PC-3 (cell line): Measurements from ENCODE around the gene SFRP2. TPM values are rescaled to one million over a fixed set of nuclear protein-coding genes. Genes with fewer than 3 reads are reported as not detected.

Experiments used
- ATAC-seq: fragments of 200-7000 bp; cut with Tn5 transposase; 2 replicates; pipeline ENCODE4 v1.9.1; 2020; ENCODE audit warnings: mild to moderate bottlenecking, moderate library complexity
- BruUV-seq: library from RNA; stranded (reverse); fragments of 400-500 nt; replicated peaks from 2 replicates; lab custom pipeline; 2021; lab: Mats Ljungman, UMichigan
- CTCF ChIA-PET: fragments of 300-600 bp; sonication (Branson Sonifier 250); formaldehyde crosslinking; loops from one replicate; lab custom pipeline; 2022; ENCODE audit warnings: antibody characterized with exemption; lab: Charles Lee
- POLR2A ChIA-PET: fragments of 300-600 bp; sonication (Branson Sonifier 250); formaldehyde crosslinking; loops from one replicate; lab custom pipeline; 2022; ENCODE audit warnings: antibody characterized with exemption; ENCODE audit not compliant: unreplicated experiment; lab: Charles Lee
- DNase-seq: peaks from one replicate; pipeline ENCODE4 v3.0.0-alpha.2; 2015
- H2AFZ ChIP-seq: fragments of 300-600 bp; sonication (generic); 2 replicates; pipeline ENCODE4 v1.6.0; 2016; ENCODE audit warnings: antibody characterized with exemption, low read length
- H3F3A ChIP-seq: fragments of 300-600 bp; sonication (generic); one replicate; pipeline ENCODE4 v1.6.0; 2017; ENCODE audit warnings: antibody characterized with exemption, low read length, control low read depth, mild to moderate bottlenecking; ENCODE audit not compliant: unreplicated experiment
- H3K27ac ChIP-seq: fragments of 300-600 bp; sonication (generic); 2 replicates; pipeline ENCODE4 v1.5.1; 2016; ENCODE audit warnings: mild to moderate bottlenecking, low read length
- H3K27me3 ChIP-seq: fragments of 300-600 bp; sonication (generic); 2 replicates; pipeline ENCODE4 v1.6.1; 2016; ENCODE audit warnings: low read length, mixed read lengths
- H3K36me3 ChIP-seq: fragments of 300-600 bp; sonication (generic); 2 replicates; pipeline ENCODE4 v1.6.1; 2016; ENCODE audit warnings: low read depth, mixed run types, low read length, mixed read lengths
- H3K4me1 ChIP-seq: fragments of 300-600 bp; sonication (generic); 2 replicates; pipeline ENCODE4 v1.5.1; 2016; ENCODE audit warnings: low read length; ENCODE audit not compliant: insufficient read depth
- H3K4me2 ChIP-seq: fragments of 300-600 bp; sonication (generic); 2 replicates; pipeline ENCODE4 v1.6.0; 2016; ENCODE audit warnings: low read length
- H3K4me3 ChIP-seq: fragments of 300-600 bp; sonication (generic); 2 replicates; pipeline ENCODE4 v1.5.1; 2016; ENCODE audit warnings: mild to moderate bottlenecking, low read length, mixed read lengths
- H3K79me2 ChIP-seq: fragments of 300-600 bp; sonication (generic); 2 replicates; pipeline ENCODE4 v1.6.1; 2017; ENCODE audit warnings: low read length, mixed read lengths
- H3K9ac ChIP-seq: fragments of 300-600 bp; sonication (generic); 2 replicates; pipeline ENCODE4 v1.6.0; 2016; ENCODE audit warnings: mild to moderate bottlenecking, low read length
- H3K9me2 ChIP-seq: fragments of 300-600 bp; sonication (generic); replicated peaks from 2 replicates; pipeline ENCODE4 v1.6.1; 2016; ENCODE audit warnings: mixed run types, low read length, mixed read lengths
- H3K9me3 ChIP-seq: fragments of 300-600 bp; sonication (generic); 2 replicates; pipeline ENCODE4 v1.6.1; 2016; ENCODE audit warnings: low read length, mixed read lengths
- H4K20me1 ChIP-seq: fragments of 300-600 bp; sonication (generic); 2 replicates; pipeline ENCODE4 v1.6.1; 2016; ENCODE audit warnings: low read length, mixed read lengths
- EZH2 ChIP-seq: fragments of 300-600 bp; sonication (generic); IDR thresholded peaks from one replicate; pipeline ENCODE4 v1.6.1; 2017; ENCODE audit warnings: antibody characterized with exemption, mild to moderate bottlenecking, low read length; ENCODE audit not compliant: unreplicated experiment
- EZH2phosphoT487 ChIP-seq: fragments of 300-600 bp; sonication (generic); IDR thresholded peaks from 2 replicates; pipeline ENCODE4 v1.6.1; 2018; ENCODE audit warnings: mild to moderate bottlenecking, antibody characterized with exemption, low read length, borderline replicate concordance
- intact Hi-C: fragments of 100-400 bp; cut with micrococcal nuclease; formaldehyde crosslinking; loops from 2 replicates; pipeline ENCODE4 v1.9.0; 2023
- total RNA-seq: library from RNA; depleted of rRNA; stranded (reverse); fragments of >200 nt; gene quantifications from 2 replicates; pipeline ENCODE4 v1.2.3, GENCODE V29; 2014
- TF ChIP-seq, protein P1 (sequence below): fragments of 300-600 bp; sonication (generic); conservative IDR thresholded peaks from 2 replicates; pipeline ENCODE4 v1.5.1; 2017; ENCODE audit warnings: antibody characterized with exemption, low read depth, mild to moderate bottlenecking, low read length

SFRP2 gene
- total RNA-seq, 1 experiment from 2014 or later, result not detected

DNA sequence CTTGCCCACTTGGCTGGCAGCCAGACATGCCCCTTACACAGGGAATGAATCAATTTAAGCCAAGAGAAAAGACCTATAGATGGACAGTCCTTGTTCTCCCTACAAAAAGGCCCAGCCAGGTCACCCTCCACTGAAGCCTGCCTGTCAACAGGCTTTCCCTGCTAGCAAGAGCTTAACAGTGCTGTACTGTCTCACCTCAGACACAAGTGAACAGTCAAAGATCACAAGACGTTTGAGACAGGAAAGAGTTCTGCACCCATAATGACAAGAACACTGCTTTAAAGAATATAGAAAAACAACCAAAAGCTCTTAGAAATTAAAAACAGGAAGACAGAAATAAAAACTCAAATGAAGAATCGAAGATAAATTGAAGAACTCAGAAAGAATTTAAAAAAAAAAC is 33.7 kb downstream of the SFRP2 start:
- CTCF ChIA-PET, result no interaction called here
- H3K36me3 ChIP-seq, result no peaks in the 10 kb centered on the region
- TF ChIP-seq EZH2phosphoT487, result no peak
- no peak for TF ChIP-seq EZH2
- TF ChIP-seq, protein P1, sequence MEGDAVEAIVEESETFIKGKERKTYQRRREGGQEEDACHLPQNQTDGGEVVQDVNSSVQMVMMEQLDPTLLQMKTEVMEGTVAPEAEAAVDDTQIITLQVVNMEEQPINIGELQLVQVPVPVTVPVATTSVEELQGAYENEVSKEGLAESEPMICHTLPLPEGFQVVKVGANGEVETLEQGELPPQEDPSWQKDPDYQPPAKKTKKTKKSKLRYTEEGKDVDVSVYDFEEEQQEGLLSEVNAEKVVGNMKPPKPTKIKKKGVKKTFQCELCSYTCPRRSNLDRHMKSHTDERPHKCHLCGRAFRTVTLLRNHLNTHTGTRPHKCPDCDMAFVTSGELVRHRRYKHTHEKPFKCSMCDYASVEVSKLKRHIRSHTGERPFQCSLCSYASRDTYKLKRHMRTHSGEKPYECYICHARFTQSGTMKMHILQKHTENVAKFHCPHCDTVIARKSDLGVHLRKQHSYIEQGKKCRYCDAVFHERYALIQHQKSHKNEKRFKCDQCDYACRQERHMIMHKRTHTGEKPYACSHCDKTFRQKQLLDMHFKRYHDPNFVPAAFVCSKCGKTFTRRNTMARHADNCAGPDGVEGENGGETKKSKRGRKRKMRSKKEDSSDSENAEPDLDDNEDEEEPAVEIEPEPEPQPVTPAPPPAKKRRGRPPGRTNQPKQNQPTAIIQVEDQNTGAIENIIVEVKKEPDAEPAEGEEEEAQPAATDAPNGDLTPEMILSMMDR, result no peak
- no peak overlapping the region for H3K4me2 ChIP-seq
- H3K9ac ChIP-seq, result no peak overlapping the region
- no peaks in the 10 kb centered on the region for H3K9me2 ChIP-seq
- no peaks in the 10 kb centered on the region for H3K9me3 ChIP-seq
- no peaks in the 10 kb centered on the region for H4K20me1 ChIP-seq
- no peak overlapping the region for H3K4me3 ChIP-seq
- H3K4me1 ChIP-seq, result peaks cover 4% of the 10 kb centered on the region; the same call in 1 of the 2 replicates
- H3K79me2 ChIP-seq, result no peaks in the 10 kb centered on the region
- no peak for DNase-seq
- H3K27me3 ChIP-seq, result no peaks in the 10 kb centered on the region
- intact Hi-C loops, result no loop called here
- H3K27ac ChIP-seq, result no peak overlapping the region
- no peak overlapping the region for H2AFZ ChIP-seq
- ATAC-seq, result no peak
- no peaks in the 10 kb centered on the region for H3F3A ChIP-seq
- no TSS peak for BruUV-seq
- POLR2A ChIA-PET, result no interaction called here

DNA sequence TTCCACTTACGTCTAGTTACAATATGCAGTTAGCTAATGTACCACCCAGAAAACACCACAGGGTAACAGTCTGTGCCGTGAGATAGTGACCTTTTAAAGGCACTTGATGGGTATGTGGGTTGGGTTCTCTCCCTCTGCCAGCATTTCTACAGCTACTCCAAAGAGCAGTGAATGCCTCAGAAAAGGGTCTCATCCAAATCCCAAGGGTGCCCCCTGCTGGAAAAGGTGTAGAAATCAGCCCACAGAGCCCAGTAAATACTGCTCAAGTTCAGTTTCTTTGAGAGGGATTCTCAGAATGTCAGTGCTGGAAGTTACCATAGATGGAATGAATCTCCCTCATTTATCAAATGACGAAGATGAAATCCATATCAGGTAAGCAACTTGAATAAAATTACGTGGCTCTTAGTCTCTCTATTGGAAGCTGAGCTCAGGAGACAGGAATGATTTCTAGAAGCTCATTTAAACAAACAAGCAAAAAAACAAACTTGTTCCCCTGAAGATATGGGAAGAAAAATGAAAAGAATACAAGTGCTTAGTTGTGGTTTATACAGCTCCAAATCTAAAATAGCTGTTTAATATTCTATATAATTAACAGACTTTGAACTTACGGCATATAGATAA is 38.6 kb downstream of the SFRP2 start:
- POLR2A ChIA-PET, result no interaction called here
- CTCF ChIA-PET, result interaction anchor here (0.6 to 1.3 kb wide), 3 partner anchors 105 to 525 kb away, joined by 3 to 4 read pairs (median 3); no protein-coding TSS in a partner anchor

More for the DNA sequence above, 38.6 kb downstream of the SFRP2 start:
- Histone ChIP-seq H3K9me2 (no peaks in the 10 kb centered on the region), H3F3A (no peaks in the 10 kb centered on the region), H3K9me3 (no peaks in the 10 kb centered on the region), H3K9ac (no peak overlapping the region), H3K4me1 (peaks cover 7% of the 10 kb centered on the region; the same call in 1 of the 2 replicates), H3K79me2 (no peaks in the 10 kb centered on the region), H3K27ac (no peak overlapping the region), H3K36me3 (no peaks in the 10 kb centered on the region), H3K27me3 (no peaks in the 10 kb centered on the region), H3K4me2 (no peak overlapping the region), H3K4me3 (no peak overlapping the region), H2AFZ (no peak overlapping the region), H4K20me1 (no peaks in the 10 kb centered on the region)
- TF ChIP-seq EZH2phosphoT487, result no peak
- TF ChIP-seq, protein P1, result peak; percentile 72
- ATAC-seq (peak; percentile 88), DNase-seq (peak; percentile 77)
- BruUV-seq, result no TSS peak
- intact Hi-C loops, result loop anchor here (1.0 to 5.0 kb wide), 5 partner anchors 73 to 403 kb away; no protein-coding TSS in a partner anchor
